ENCODE results near the gene RPS6KB2. TPM values are rescaled to one million over a fixed set of nuclear protein-coding genes. Genes with fewer than 3 reads are reported as not detected.
A peak's percentile ranks its signal among the peaks of the same experiment; 100 is the strongest.

The RPS6KB2 gene
- total and polyA plus RNA-seq, 9 of the 15 experiments (the other 6 are each of a cell fraction or from before 2014, with no cell fraction given): 0.42 to 122 (median 82.6) TPM

GRCh38 chr11:67401495-67402191 lies 26.7 kb upstream of the RPS6KB2 start, which contains the start of gene PPP1CA (continued):
- TF ChIP-seq E4F1 (CRISPR knock-in tag; IDR thresholded peaks at IDR 0.05; ENCODE audit: borderline replicate concordance) (no peak), SIN3A (IDR thresholded peaks at IDR 0.05; ENCODE audit: borderline replicate concordance in 2 of 2, control insufficient read depth in 1 of 2, low read depth in 2 of 2, low read length in 2 of 2) (peak in 1 of 2 experiments; percentile 75; a peak in 1 of 4 replicates), ZNF280B (CRISPR knock-in tag; IDR thresholded peaks at IDR 0.05) (no peak), MXD1 (CRISPR knock-in tag; IDR thresholded peaks at IDR 0.05; ENCODE audit: borderline replicate concordance, poor library complexity, severe bottlenecking) (no peak), IRF2 (CRISPR knock-in tag; IDR thresholded peaks at IDR 0.05) (no peak), ETV5 (CRISPR knock-in tag; IDR thresholded peaks at IDR 0.05; ENCODE audit: low read depth) (peak; percentile 56; the same call in 1 of the 2 replicates), PTRF (tag; IDR thresholded peaks at IDR 0.05) (no peak), PKNOX1 (IDR thresholded peaks at IDR 0.05) (no peak), SPI1 (IDR thresholded peaks at IDR 0.05; ENCODE audit: borderline replicate concordance, low read depth, low read length) (no peak), CHAMP1 (IDR thresholded peaks at IDR 0.05) (no peak), EHMT2 (IDR thresholded peaks at IDR 0.05) (no peak), ARID4B (CRISPR knock-in tag; IDR thresholded peaks at IDR 0.05) (peak; percentile 62; the same call in 1 of the 2 replicates)

All from K562 (cell line).